Epithelial cell of prostate (primary cell): Measurements from ENCODE around the gene FAM222A.

Experiments used
- DNase-seq: peaks from one replicate; pipeline ENCODE4 v3.0.0-alpha.2; 2011; ENCODE audit warnings: low read depth, low spot score
- H3K27ac ChIP-seq: fragments of 450-650 bp; 2 replicates; pipeline ENCODE4 v1.5.1; 2017; ENCODE audit warnings: mild to moderate bottlenecking

FAM222A gene

GRCh38 chr12:109710205-109710746, 3.3 kb upstream of the FAM222A start:
- DNase-seq = no peak
- no peak overlapping the region for H3K27ac ChIP-seq

- no peak overlapping the region for H3K27ac ChIP-seq
- peak; percentile 46 for DNase-seq
These were observed 2.7 kb upstream of the FAM222A start for GRCh38 chr12:109710747-109711595.

GRCh38 chr12:109711596-109712461, 1.8 kb upstream of the FAM222A start:
- no peak overlapping the region for H3K27ac ChIP-seq
- DNase-seq = no peak

- no peak overlapping the region for H3K27ac ChIP-seq
- DNase-seq = no peak
These were observed 702 bp downstream of the FAM222A start for GRCh38 chr12:109714141-109714912.

- no peak overlapping the region for H3K27ac ChIP-seq
- DNase-seq = no peak
These were observed 1.3 kb downstream of the FAM222A start for GRCh38 chr12:109714913-109715244.

- DNase-seq = no peak
These were observed 1.9 kb downstream of the FAM222A start for GRCh38 chr12:109715310-109716091.

GRCh38 chr12:109716092-109716479, 2.5 kb downstream of the FAM222A start:
- H3K27ac ChIP-seq = no peak overlapping the region
- no peak for DNase-seq

More at GRCh38 chr12:109715310-109716091, 1.9 kb downstream of the FAM222A start:
- no peak overlapping the region for H3K27ac ChIP-seq

GRCh38 chr12:109716512-109717389, 3.1 kb downstream of the FAM222A start:
- DNase-seq = no peak
- H3K27ac ChIP-seq = no peak overlapping the region

GRCh38 chr12:109717390-109718357, 4.0 kb downstream of the FAM222A start:
- DNase-seq = no peak
- H3K27ac ChIP-seq = no peak overlapping the region

- H3K27ac ChIP-seq = no peak overlapping the region
- DNase-seq = no peak
These were observed 4.8 kb downstream of the FAM222A start for GRCh38 chr12:109718390-109718789.

GRCh38 chr12:109719123-109720022, 5.7 kb downstream of the FAM222A start:
- no peak overlapping the region for H3K27ac ChIP-seq
- no peak for DNase-seq

GRCh38 chr12:109720152-109720856, 6.7 kb downstream of the FAM222A start:
- no peak for DNase-seq
- no peak overlapping the region for H3K27ac ChIP-seq

GRCh38 chr12:109720857-109721189, 7.2 kb downstream of the FAM222A start:
- no peak for DNase-seq
- H3K27ac ChIP-seq = no peak overlapping the region

GRCh38 chr12:109721276-109721675, 7.7 kb downstream of the FAM222A start:
- DNase-seq = no peak
- no peak overlapping the region for H3K27ac ChIP-seq

- H3K27ac ChIP-seq = no peak overlapping the region
- no peak for DNase-seq
These were observed 8.5 kb downstream of the FAM222A start for GRCh38 chr12:109722022-109722720.
